Inflammatory macrophage treated with lipopolysaccharide for 1 hour (primary cell): ENCODE measurements around the gene LSAMP.

ENCODE experiments used
- DNase-seq, 2 donors: peaks; one replicate each; pipeline ENCODE4 v3.0.0-alpha.2; 2020 to 2022

The LSAMP gene

GRCh38 chr3:116350119-116350733, 95.1 kb downstream of the LSAMP start:
- DNase-seq: no peak

GRCh38 chr3:116348216-116348615, 97.1 kb downstream of the LSAMP start:
- DNase-seq: no peak

- no peak for DNase-seq
These were observed 102.8 kb downstream of the LSAMP start for GRCh38 chr3:116342499-116342898.

- DNase-seq: no peak
These were observed 103.4 kb downstream of the LSAMP start for GRCh38 chr3:116341899-116342298.

- DNase-seq: no peak
These were observed 103.9 kb downstream of the LSAMP start for GRCh38 chr3:116341381-116341780.

DNA sequence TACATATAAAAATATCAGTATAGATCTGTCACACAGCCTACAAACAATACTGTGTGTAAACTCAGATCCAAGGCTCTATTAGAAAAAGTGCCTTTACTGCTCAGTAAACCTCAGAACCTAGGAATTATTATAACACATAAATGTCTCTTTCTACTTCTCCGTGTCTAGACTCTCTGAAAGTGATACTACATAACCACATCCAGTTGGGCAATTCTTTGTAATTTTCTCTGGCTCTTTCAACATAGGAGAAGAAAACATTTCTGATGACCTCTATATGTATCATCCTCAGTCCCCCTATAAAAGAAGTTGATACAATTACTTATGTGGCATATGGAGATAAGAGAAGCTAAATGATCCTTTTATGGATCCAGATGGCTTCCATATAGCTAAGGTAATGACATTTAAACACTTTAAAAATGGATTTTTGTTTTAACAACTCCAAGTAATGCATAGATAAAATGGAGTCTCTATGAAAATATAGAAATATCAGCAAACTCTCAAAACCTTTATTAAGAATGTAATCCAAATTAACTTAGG, 104.5 kb downstream of the LSAMP start:
- no peak for DNase-seq

GRCh38 chr3:116339441-116340028, 105.8 kb downstream of the LSAMP start:
- no peak for DNase-seq

- DNase-seq: no peak
These were observed 106.6 kb downstream of the LSAMP start for GRCh38 chr3:116338713-116339112.

- no peak for DNase-seq
These were observed 108.1 kb downstream of the LSAMP start for GRCh38 chr3:116337229-116337628.

DNA sequence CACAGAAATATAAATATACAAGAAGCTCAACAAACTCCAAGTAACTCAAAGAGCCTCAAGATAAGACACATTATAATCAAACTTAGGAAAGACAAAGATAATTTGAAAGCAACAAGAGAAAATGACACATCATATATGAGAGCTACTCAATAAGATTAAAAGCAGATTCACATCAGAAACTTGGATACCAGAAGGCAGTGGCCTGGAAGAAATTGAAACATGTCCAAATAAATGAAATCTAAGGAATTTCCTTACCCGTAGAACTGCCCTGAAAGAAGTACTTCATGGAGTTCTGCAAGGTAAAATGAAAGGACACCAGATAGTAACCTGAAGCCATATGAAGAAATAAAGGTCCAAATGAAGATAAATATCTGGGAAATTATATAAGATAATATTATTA, 113.9 kb downstream of the LSAMP start:
- no peak for DNase-seq

DNA sequence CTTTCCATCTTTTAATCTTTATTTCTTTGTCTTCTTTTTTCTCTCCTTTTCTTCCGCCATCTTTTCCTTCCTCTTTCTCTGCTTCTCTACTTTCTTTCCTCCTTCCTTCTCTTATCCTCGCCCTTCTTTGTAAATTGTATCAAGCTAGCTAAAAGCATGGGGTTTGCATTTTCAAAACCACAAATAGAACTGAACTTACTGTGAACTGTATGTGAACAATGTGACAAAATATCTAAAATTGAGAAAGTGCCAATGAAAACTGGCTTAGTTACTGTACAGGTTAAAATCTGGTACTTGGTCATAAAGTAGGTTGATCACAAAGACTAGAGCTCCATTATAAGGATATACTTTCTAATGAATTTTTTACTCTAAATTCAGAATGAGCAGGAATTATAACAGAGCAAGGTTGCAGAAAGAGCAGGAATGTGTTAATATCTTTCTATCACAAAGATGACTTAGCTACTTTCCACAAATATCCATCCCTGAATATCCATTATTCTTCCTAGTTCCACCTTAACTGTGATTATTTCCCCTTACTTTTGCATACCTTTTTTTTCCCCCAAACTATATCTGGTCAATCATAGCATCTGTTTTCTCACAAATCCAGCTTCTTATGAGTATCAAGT, 122.4 kb downstream of the LSAMP start:
- DNase-seq: no peak

DNA sequence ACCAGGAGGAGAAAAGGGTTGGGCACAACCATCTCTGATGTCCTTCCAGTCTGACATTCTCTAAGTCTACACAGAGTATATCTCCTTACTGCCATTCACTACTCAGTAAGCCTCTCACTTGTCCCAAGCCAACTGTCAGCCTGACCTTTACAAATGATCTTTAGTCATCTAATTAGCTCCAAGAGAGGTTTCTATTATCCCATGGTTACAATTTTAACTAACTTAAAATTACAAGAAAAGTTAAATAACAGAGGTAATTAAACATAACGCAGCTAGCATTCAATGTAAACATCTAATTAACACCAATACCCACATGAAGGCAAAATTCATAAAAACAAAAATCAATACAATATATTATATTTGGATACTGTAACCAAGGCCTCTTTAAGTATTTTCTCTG, 126.9 kb downstream of the LSAMP start:
- no peak for DNase-seq

DNA sequence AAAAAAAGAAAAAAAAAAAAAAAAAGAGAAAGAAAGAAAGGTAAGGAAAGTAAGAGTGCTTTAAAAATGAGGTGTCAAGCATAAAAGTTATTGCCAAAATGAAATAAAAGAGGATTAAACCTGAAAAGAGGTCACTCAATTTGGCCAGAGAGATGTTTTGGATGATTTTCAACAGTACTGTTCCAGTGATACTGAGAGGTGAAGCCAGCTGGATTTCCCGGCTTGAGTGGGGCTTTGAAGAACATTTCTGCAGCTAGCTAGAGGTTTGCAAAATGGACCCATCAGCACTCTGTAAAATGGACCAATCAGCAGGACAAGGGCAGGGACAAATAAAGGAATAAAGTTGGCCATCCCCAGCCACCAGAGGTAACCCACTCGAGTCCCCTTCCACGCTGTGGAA, 128.5 kb downstream of the LSAMP start:
- no peak for DNase-seq

- DNase-seq: no peak
These were observed 130.8 kb downstream of the LSAMP start for GRCh38 chr3:116314476-116314875.

DNA sequence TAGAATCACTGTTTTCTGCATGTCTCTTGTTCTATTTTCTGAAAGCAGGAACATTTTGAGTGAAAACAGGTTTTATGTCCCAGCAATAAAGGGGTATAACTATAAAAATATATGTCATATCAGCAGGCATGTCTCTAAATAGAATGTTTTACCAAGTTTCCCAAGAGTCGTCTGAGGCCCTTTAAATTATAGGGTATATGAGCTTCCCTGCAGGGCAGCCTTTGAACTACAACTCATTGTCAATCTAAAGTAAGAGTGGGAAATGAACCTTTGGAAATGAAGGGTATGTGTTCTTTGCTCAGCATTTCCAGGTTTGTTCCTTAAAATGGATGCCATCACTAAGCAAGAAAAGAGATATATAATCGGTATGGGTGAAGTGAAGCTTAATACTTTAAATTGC, 138.6 kb downstream of the LSAMP start:
- DNase-seq: no peak

DNA sequence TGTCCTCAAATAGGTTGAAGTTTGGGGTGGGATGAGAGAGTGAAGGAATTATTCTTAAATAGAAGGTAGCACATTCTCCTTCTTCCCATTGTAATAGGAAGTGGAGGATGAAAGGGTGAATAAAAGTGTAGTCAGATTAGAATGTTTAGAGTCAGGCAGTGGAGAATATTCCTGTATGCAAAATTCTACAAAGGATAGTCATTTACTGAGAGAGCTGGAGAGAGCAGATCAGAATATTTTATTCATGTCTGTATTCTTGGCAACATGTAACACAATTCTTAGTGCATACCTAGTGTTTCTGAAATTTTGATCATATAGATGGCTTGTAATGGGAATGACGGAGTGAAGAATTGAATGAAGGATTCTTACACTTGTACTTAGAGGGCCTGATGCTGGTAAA, 139.1 kb downstream of the LSAMP start:
- DNase-seq: no peak

GRCh38 chr3:116302087-116302747, 143.1 kb downstream of the LSAMP start:
- no peak for DNase-seq

- DNase-seq: no peak
These were observed 143.9 kb downstream of the LSAMP start for GRCh38 chr3:116301422-116301821.

- no peak for DNase-seq
These were observed 145.1 kb downstream of the LSAMP start for GRCh38 chr3:116300226-116300625.

- no peak for DNase-seq
These were observed 145.6 kb downstream of the LSAMP start for GRCh38 chr3:116299646-116300081.

DNA sequence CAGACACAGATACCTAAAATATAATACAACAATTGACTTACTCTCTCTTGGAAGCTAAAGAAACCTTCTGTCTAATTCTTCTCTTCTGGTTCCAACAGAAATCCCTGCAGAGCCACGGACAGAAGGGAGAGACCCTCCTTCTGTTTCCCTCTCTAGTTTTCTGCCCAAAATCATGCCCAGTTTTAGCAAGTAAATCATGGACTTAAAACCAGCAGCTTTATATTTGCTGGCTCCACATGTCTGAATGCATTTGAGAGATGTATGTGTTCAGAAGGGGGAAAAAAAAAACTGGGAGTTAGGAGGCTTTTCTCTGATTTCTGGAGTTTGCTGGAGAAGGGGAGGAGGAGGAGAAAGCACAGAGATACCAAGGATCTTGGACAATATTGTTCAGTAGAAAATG, 147.1 kb downstream of the LSAMP start:
- DNase-seq: no peak

DNA sequence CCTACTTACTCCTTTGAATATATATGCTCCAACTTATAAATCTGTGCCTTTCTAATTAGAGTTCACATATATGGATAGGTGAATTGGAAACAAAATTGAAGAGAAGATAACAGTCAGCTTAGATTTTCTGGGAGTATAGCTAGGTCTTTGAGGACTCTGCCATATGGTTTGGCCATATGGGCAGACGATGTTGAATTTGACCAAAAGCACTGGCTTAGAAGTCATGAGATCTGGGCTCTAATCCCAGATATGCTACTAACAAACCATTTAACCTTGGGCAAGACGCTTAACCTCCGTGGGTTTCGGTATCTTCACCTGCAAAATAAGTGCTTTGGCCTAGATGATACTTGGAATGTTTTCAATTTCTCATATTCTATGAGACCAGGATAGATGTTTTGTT, 154.1 kb downstream of the LSAMP start:
- DNase-seq: no peak

DNA sequence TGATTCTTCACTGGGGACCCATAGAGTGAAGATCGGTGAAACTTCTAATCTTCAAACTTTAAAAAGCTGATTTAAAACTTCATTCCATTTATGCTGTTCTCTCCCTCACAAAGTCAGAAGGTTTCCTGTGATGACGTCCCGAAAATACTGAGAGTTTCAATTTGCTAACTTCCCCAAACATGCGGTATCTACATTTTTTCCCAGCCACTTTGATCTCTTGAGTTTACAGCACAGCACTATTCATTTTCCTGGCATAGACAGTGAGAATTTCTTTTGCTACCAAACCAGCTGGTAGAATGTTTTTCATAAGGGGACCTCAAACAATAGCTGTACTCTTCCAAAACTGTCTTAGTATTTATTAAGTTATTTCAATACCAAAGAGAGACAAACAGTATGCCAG, 156.8 kb downstream of the LSAMP start:
- DNase-seq: no peak
